ENCODE results near the gene USP25. TPM values are rescaled to one million over a fixed set of nuclear protein-coding genes. Genes with fewer than 3 reads are reported as not detected.

Gene USP25
- total RNA-seq, 1 experiment from 2014 or later: 42.0 TPM

DNA sequence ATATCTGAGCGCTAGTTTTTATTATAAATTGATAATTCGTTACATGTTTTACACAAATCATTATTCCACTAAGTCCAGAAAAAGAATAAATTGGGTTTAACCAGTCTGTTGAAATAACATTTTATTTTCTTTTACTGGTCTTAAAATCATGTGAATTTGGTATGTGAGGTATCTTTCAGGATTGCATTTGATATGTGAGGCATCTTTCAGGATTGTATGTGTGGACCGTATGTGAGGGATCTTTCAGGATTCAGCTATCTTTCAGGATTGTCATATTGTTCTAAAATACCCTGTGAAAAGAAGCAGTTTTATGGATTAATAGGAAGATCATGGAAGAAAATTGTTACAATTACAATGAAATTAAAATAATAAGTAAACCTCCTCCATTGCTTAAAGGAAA is 42.9 kb downstream of the USP25 start:
- TF ChIP-seq TEAD1 (CRISPR knock-in tag; IDR thresholded peaks at IDR 0.05) (no peak), MLX (CRISPR knock-in tag; IDR thresholded peaks at IDR 0.05) (no peak), RELA (CRISPR knock-in tag; IDR thresholded peaks at IDR 0.05; ENCODE audit: borderline replicate concordance) (no peak), HMGXB4 (CRISPR knock-in tag; IDR thresholded peaks at IDR 0.05) (no peak), ZBTB21 (CRISPR knock-in tag; IDR thresholded peaks at IDR 0.05; ENCODE audit: borderline replicate concordance) (no peak), TEAD4 (CRISPR knock-in tag; IDR thresholded peaks at IDR 0.05) (no peak), ZNF281 (CRISPR knock-in tag; IDR thresholded peaks at IDR 0.05) (no peak), ELF4 (CRISPR knock-in tag; IDR thresholded peaks at IDR 0.05; ENCODE audit: low read depth) (no peak), GTF2I (CRISPR knock-in tag; conservative IDR thresholded peaks at IDR 0.05) (no peak), FOXJ3 (CRISPR knock-in tag; IDR thresholded peaks at IDR 0.05; ENCODE audit: borderline replicate concordance) (no peak), NR3C1 (CRISPR knock-in tag; conservative IDR thresholded peaks at IDR 0.05; ENCODE audit: low read depth) (no peak), NR1H2 (CRISPR knock-in tag; IDR thresholded peaks at IDR 0.05) (no peak)
- TF ChIP-seq, protein P1, sequence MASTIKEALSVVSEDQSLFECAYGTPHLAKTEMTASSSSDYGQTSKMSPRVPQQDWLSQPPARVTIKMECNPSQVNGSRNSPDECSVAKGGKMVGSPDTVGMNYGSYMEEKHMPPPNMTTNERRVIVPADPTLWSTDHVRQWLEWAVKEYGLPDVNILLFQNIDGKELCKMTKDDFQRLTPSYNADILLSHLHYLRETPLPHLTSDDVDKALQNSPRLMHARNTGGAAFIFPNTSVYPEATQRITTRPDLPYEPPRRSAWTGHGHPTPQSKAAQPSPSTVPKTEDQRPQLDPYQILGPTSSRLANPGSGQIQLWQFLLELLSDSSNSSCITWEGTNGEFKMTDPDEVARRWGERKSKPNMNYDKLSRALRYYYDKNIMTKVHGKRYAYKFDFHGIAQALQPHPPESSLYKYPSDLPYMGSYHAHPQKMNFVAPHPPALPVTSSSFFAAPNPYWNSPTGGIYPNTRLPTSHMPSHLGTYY (CRISPR knock-in tag; IDR thresholded peaks at IDR 0.05): no peak
- peak overlapping the region; percentile 73; the same call in 1 of the 2 replicates for H3K27ac Mint-ChIP-seq
- ChIA-PET POLR2A (no interaction called here), CTCF (no interaction called here)
- no peak for DNase-seq (ENCODE audit: low spot score)
- no peaks in the 10 kb centered on the region for H3K36me3 Mint-ChIP-seq
- ATAC-seq: no peak
- no peaks in the 10 kb centered on the region for H3K27me3 Mint-ChIP-seq (ENCODE audit: low read depth)
- H3K4me1 Mint-ChIP-seq: peaks cover 60% of the 10 kb centered on the region
- no peaks in the 10 kb centered on the region for H3K9me3 Mint-ChIP-seq
- no peak overlapping the region for H3K4me3 Mint-ChIP-seq

- CTCF ChIA-PET: no interaction called here
- H3K36me3 Mint-ChIP-seq: no peaks in the 10 kb centered on the region
- POLR2A ChIA-PET: no interaction called here
- no peaks in the 10 kb centered on the region for H3K9me3 Mint-ChIP-seq
- peaks cover 48% of the 10 kb centered on the region for H3K4me1 Mint-ChIP-seq
- no peak overlapping the region for H3K27ac Mint-ChIP-seq
- ATAC-seq (no peak), DNase-seq (ENCODE audit: low spot score) (no peak)
- no peak overlapping the region for H3K4me3 Mint-ChIP-seq
- H3K27me3 Mint-ChIP-seq (ENCODE audit: low read depth): no peaks in the 10 kb centered on the region
- TF ChIP-seq FOXP1 (CRISPR knock-in tag; IDR thresholded peaks at IDR 0.05; ENCODE audit: borderline replicate concordance): no peak
- TF ChIP-seq, protein P2, sequence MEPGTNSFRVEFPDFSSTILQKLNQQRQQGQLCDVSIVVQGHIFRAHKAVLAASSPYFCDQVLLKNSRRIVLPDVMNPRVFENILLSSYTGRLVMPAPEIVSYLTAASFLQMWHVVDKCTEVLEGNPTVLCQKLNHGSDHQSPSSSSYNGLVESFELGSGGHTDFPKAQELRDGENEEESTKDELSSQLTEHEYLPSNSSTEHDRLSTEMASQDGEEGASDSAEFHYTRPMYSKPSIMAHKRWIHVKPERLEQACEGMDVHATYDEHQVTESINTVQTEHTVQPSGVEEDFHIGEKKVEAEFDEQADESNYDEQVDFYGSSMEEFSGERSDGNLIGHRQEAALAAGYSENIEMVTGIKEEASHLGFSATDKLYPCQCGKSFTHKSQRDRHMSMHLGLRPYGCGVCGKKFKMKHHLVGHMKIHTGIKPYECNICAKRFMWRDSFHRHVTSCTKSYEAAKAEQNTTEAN (CRISPR knock-in tag; IDR thresholded peaks at IDR 0.05): no peak
- TF ChIP-seq, protein P3, sequence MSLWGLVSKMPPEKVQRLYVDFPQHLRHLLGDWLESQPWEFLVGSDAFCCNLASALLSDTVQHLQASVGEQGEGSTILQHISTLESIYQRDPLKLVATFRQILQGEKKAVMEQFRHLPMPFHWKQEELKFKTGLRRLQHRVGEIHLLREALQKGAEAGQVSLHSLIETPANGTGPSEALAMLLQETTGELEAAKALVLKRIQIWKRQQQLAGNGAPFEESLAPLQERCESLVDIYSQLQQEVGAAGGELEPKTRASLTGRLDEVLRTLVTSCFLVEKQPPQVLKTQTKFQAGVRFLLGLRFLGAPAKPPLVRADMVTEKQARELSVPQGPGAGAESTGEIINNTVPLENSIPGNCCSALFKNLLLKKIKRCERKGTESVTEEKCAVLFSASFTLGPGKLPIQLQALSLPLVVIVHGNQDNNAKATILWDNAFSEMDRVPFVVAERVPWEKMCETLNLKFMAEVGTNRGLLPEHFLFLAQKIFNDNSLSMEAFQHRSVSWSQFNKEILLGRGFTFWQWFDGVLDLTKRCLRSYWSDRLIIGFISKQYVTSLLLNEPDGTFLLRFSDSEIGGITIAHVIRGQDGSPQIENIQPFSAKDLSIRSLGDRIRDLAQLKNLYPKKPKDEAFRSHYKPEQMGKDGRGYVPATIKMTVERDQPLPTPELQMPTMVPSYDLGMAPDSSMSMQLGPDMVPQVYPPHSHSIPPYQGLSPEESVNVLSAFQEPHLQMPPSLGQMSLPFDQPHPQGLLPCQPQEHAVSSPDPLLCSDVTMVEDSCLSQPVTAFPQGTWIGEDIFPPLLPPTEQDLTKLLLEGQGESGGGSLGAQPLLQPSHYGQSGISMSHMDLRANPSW (CRISPR knock-in tag; conservative IDR thresholded peaks at IDR 0.05; ENCODE audit: low read depth): no peak
- no peak for TF ChIP-seq ESRRA (CRISPR knock-in tag; IDR thresholded peaks at IDR 0.05; ENCODE audit: borderline replicate concordance)
- TF ChIP-seq ZNF423 (CRISPR knock-in tag; IDR thresholded peaks at IDR 0.05): no peak
- TF ChIP-seq, protein P4, sequence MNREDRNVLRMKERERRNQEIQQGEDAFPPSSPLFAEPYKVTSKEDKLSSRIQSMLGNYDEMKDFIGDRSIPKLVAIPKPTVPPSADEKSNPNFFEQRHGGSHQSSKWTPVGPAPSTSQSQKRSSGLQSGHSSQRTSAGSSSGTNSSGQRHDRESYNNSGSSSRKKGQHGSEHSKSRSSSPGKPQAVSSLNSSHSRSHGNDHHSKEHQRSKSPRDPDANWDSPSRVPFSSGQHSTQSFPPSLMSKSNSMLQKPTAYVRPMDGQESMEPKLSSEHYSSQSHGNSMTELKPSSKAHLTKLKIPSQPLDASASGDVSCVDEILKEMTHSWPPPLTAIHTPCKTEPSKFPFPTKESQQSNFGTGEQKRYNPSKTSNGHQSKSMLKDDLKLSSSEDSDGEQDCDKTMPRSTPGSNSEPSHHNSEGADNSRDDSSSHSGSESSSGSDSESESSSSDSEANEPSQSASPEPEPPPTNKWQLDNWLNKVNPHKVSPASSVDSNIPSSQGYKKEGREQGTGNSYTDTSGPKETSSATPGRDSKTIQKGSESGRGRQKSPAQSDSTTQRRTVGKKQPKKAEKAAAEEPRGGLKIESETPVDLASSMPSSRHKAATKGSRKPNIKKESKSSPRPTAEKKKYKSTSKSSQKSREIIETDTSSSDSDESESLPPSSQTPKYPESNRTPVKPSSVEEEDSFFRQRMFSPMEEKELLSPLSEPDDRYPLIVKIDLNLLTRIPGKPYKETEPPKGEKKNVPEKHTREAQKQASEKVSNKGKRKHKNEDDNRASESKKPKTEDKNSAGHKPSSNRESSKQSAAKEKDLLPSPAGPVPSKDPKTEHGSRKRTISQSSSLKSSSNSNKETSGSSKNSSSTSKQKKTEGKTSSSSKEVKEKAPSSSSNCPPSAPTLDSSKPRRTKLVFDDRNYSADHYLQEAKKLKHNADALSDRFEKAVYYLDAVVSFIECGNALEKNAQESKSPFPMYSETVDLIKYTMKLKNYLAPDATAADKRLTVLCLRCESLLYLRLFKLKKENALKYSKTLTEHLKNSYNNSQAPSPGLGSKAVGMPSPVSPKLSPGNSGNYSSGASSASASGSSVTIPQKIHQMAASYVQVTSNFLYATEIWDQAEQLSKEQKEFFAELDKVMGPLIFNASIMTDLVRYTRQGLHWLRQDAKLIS (CRISPR knock-in tag; IDR thresholded peaks at IDR 0.05; ENCODE audit: borderline replicate concordance): no peak
- TF ChIP-seq, protein P5, sequence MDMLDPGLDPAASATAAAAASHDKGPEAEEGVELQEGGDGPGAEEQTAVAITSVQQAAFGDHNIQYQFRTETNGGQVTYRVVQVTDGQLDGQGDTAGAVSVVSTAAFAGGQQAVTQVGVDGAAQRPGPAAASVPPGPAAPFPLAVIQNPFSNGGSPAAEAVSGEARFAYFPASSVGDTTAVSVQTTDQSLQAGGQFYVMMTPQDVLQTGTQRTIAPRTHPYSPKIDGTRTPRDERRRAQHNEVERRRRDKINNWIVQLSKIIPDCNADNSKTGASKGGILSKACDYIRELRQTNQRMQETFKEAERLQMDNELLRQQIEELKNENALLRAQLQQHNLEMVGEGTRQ (CRISPR knock-in tag; IDR thresholded peaks at IDR 0.05): no peak
These were observed 44.8 kb downstream of the USP25 start for GRCh38 chr21:15774590-15774989.
